WI38 (cell line): ENCODE results near the gene OR9G4.

ENCODE experiments used
- H3K4me3 ChIP-seq: 2 replicates; pipeline ENCODE4 v1.5.1; 2011; ENCODE audit warnings: low read depth, mild to moderate bottlenecking, control low read depth, low read length
- TF ChIP-seq, protein P1 (sequence below): IDR thresholded peaks from 2 replicates; pipeline ENCODE4 v1.5.1; 2012; ENCODE audit warnings: low read depth, mild to moderate bottlenecking, control low read depth, low read length

OR9G4 gene

DNA sequence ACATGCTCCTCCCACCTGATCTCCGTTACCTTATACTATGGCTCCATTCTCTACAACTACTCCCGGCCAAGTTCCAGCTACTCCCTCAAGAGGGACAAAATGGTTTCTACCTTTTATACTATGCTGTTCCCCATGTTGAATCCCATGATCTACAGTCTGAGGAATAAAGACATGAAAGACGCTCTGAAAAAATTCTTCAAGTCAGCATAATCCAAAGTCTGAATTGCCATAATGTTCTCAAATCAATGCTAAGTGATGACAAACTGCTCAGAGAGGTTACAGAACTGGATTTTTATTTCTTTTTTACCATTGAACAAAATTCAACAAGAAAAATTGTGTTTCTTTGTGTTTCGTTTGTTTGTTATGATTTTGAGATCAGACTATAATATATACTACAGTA lies 7.6 kb downstream of the OR9G4 start:
- TF ChIP-seq, protein P1, sequence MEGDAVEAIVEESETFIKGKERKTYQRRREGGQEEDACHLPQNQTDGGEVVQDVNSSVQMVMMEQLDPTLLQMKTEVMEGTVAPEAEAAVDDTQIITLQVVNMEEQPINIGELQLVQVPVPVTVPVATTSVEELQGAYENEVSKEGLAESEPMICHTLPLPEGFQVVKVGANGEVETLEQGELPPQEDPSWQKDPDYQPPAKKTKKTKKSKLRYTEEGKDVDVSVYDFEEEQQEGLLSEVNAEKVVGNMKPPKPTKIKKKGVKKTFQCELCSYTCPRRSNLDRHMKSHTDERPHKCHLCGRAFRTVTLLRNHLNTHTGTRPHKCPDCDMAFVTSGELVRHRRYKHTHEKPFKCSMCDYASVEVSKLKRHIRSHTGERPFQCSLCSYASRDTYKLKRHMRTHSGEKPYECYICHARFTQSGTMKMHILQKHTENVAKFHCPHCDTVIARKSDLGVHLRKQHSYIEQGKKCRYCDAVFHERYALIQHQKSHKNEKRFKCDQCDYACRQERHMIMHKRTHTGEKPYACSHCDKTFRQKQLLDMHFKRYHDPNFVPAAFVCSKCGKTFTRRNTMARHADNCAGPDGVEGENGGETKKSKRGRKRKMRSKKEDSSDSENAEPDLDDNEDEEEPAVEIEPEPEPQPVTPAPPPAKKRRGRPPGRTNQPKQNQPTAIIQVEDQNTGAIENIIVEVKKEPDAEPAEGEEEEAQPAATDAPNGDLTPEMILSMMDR, result no peak
- H3K4me3 ChIP-seq, result no peak overlapping the region

DNA sequence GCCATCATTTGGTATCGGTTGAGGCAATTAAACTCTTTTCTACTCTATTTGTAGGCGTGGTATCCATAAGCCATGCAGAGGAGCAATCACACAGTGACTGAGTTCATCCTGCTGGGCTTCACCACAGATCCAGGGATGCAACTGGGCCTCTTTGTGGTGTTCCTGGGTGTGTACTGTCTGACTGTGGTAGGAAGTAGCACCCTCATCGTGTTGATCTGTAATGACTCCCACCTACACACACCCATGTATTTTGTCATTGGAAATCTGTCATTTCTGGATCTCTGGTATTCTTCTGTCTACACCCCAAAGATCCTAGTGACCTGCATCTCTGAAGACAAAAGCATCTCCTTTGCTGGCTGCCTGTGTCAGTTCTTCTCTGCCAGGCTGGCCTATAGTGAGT lies 8.4 kb downstream of the OR9G4 start:
- TF ChIP-seq, protein P1, result no peak
- no peak overlapping the region for H3K4me3 ChIP-seq

DNA sequence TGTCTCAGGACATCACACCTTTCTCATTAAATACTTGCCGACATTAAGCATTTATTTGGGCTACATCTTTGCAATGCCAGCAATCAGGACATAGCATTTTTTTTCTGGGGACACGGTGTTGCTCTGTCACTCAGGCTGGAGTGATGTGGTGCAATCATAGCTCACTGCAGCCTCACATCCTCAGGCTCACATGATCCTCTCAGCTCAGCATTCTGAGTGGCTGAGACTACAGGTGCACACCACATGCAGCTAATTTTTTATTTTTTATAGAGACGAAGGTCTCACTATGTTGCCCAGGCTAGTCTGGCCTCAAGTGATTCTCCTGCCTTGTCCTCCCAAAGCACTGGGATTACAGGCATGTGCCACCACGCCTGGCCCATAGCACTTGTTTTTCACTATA lies 28.0 kb downstream of the OR9G4 start:
- TF ChIP-seq, protein P1, result no peak
- no peak overlapping the region for H3K4me3 ChIP-seq

DNA sequence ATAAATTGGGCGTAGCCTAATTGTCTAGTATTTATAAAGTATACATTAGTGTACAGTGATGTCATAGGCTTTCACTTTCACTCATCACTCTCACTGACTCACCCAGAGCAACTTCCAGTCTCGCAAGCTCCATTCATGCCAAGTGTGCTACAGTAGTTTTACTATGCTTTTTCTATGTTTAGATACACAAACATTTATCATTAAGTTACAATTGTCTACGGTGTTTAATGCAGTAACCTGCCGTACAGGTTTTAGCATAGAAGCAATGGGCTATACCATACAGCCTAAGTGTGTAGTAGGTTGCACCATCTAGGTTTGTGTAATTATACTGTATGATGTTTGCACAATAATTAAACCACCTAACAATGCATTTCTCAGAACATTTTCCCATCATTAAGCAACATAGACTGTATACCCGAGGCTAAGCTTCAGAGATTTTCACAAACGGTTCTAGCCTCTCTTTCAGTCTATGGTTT lies 32.1 kb downstream of the OR9G4 start:
- TF ChIP-seq, protein P1, result no peak
- H3K4me3 ChIP-seq, result no peak overlapping the region

DNA sequence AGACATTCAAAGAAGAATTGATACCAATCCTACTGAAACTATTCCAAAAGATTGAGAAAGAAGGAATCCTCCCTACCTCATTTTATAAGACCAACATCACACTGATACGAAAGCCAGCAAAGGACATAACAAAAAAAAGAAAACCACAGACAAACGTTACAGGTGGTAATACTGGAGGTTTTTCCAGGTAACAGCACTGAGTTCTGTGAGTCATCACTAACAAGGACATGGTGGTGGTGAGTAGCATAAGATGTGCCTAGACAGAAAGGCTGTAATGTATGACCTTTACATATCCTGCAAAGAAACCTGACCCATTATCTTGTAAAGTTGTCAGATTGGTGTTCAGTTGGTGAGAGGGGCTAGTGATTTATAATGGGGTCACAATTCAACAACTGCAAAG lies 34.3 kb downstream of the OR9G4 start:
- TF ChIP-seq, protein P1, result no peak
- H3K4me3 ChIP-seq, result no peak overlapping the region

DNA sequence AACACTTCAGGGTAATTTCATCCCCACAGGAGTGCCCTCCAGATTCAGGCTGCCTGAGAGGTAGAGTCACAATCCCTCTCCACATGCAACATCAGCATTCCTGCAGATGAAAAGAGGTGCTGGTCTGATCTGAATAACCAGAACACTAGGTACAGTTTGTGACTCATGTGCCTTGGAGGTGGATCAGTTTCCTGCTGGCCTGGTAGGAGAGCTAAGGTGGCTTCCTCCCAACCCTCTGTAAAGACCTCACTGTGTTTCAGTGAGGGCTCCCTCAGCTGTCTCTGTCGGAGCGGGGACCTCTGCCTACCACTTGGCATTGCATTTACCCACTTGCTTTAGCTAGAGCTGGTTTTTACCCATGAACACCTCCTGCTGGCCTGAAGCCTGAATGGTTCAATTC lies 42.0 kb downstream of the OR9G4 start:
- H3K4me3 ChIP-seq, result no peak overlapping the region
- TF ChIP-seq, protein P1, result no peak

DNA sequence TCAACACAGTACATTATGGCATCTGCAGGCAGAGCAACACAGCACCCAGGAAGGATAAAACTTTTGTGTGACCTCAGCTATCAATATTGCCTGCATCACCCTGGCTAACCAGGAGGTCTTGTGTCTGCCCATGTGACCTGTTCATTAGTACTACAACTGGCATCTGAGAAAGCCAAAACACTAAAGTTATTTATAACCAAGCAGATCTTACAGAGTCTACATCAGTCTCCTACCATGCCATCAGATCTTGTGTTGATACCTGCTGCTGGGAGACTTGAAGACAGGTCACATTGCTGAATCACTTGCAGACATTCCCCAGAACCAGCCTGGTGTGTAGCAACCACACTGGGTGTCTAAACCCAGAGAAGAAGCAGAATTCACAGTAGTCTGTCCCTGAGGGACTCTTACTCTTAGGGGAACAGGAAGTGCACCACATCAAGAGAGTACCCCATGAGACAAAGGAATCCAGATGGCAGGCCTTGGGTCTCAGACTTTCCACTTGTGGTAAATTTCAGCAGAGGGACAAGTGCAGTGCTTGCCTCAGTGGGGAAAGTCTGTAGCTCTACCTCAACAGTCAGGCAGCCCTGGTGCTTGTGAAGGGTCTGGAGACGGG lies 42.6 kb downstream of the OR9G4 start:
- no peak overlapping the region for H3K4me3 ChIP-seq
- TF ChIP-seq, protein P1, result no peak
